Endothelial cell of umbilical vein (primary cell): ENCODE measurements around the gene C1orf159.
"Not testable (repeated sequence)": the region's sequence is repeated elsewhere in the genome, so short reads cannot be mapped to it uniquely, and the experiment has no call there.

Source experiments
- EZH2 ChIP-seq: IDR thresholded peaks from 2 replicates; pipeline ENCODE4 v1.6.1; 2012; ENCODE audit warnings: borderline replicate concordance, low read depth, mild to moderate bottlenecking, moderate library complexity, low read length, inconsistent platforms; ENCODE audit not compliant: severe bottlenecking
- GATA2 ChIP-seq: IDR thresholded peaks from 2 replicates; pipeline ENCODE4 v1.7.0; 2011; ENCODE audit warnings: low read depth, mild to moderate bottlenecking, moderate library complexity, mixed read lengths, low read length; ENCODE audit not compliant: insufficient read length, insufficient read depth
- POLR2A ChIP-seq: IDR thresholded peaks from 2 replicates; pipeline ENCODE4 v1.6.1; 2012; ENCODE audit warnings: low read depth, mild to moderate bottlenecking, control low read depth, low read length
- POLR2AphosphoS5 ChIP-seq: IDR thresholded peaks from 2 replicates; pipeline ENCODE4 v1.6.1; 2012; ENCODE audit warnings: low read depth, mild to moderate bottlenecking, control low read depth, low read length, moderate library complexity; ENCODE audit not compliant: insufficient read depth
- TF ChIP-seq, protein P1 (sequence below), 2 donors: IDR thresholded peaks; 1 replicate in 1 of 2; 2 replicates in 1 of 2; pipeline ENCODE4 v1.5.1; 2011; ENCODE audit warnings: low read length in 2 of 2, mild to moderate bottlenecking in 2 of 2, moderate library complexity in 2 of 2, control low read depth in 1 of 2, inconsistent platforms in 1 of 2, low read depth in 1 of 2; ENCODE audit not compliant: insufficient read depth in 1 of 2; ENCODE audit errors: extremely low read depth in 1 of 2

DNA sequence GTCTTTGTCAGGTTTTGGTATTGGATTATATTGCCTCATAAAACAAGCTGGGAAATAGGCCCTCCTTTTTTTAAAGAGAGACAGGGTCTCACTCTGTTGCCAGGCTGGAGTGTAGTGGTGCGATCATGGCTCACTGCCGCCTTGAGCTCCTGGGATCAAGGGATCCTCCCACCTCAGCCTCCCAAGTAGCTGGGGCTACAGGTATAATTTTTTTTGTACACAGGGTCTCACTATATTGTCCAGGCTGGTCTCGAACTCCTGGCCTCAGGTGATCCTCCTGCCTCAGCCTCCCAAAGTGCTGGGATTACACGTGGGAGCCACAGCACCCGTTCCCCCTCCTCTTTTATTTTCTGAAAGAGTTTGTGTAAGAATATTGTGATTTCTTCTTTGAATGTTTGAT, 19.8 kb downstream of the C1orf159 start:
- TF ChIP-seq, protein P1, sequence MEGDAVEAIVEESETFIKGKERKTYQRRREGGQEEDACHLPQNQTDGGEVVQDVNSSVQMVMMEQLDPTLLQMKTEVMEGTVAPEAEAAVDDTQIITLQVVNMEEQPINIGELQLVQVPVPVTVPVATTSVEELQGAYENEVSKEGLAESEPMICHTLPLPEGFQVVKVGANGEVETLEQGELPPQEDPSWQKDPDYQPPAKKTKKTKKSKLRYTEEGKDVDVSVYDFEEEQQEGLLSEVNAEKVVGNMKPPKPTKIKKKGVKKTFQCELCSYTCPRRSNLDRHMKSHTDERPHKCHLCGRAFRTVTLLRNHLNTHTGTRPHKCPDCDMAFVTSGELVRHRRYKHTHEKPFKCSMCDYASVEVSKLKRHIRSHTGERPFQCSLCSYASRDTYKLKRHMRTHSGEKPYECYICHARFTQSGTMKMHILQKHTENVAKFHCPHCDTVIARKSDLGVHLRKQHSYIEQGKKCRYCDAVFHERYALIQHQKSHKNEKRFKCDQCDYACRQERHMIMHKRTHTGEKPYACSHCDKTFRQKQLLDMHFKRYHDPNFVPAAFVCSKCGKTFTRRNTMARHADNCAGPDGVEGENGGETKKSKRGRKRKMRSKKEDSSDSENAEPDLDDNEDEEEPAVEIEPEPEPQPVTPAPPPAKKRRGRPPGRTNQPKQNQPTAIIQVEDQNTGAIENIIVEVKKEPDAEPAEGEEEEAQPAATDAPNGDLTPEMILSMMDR (IDR thresholded peaks at IDR 0.05; ENCODE audit: extremely low read depth in 1 of 2, insufficient read depth in 1 of 2, low read depth in 1 of 2, low read length in 2 of 2) = not testable (repeated sequence)
- not testable (repeated sequence) for TF ChIP-seq EZH2, POLR2A, POLR2AphosphoS5, GATA2
